B cell (primary cell): Measurements from ENCODE around the gene OSBPL1A. TPM values are rescaled to one million over a fixed set of nuclear protein-coding genes. Genes with fewer than 3 reads are reported as not detected.

ENCODE experiments used
- ATAC-seq: fragments of 200-7000 bp; cut with Tn5 transposase; one replicate; pipeline ENCODE4 v1.10.0; 2021; ENCODE audit warnings: low read depth, mild to moderate bottlenecking, moderate number of reproducible peaks, moderate library complexity
- CTCF ChIA-PET: fragments of 350-600 bp; sonication (Branson Sonifier 250); formaldehyde crosslinking; loops from one replicate; lab custom pipeline; 2021; ENCODE audit warnings: antibody characterized with exemption, inconsistent platforms; lab: Charles Lee
- POLR2A ChIA-PET: fragments of 350-600 bp; sonication (Branson Sonifier 250); formaldehyde crosslinking; loops from one replicate; lab custom pipeline; 2021; ENCODE audit warnings: antibody characterized with exemption; lab: Charles Lee
- DNase-seq: peaks from one replicate; pipeline ENCODE4 v3.0.0; 2013
- H2AFZ ChIP-seq: 2 replicates; pipeline ENCODE4 v1.6.1; 2012; ENCODE audit warnings: mild to moderate bottlenecking, low read depth, low read length; ENCODE audit not compliant: insufficient read depth, poor library complexity, severe bottlenecking
- H3K27ac ChIP-seq, 2 donors: 1 replicate in 1 of 2; 2 replicates in 1 of 2; pipeline ENCODE4 v1.5.1; 2012 to 2013; ENCODE audit warnings: low read length in 2 of 2, mild to moderate bottlenecking in 2 of 2, moderate library complexity in 1 of 2
- H3K27me3 ChIP-seq, 4 experiments: fragments of 200-600 bp in 1 of 4; sonication (generic) in 1 of 4; replicated peaks in 1 of 4; 1 replicate in 2 of 4; 2 replicates in 2 of 4; pipeline versions ENCODE4 v1.6.1 to v1.7.0; 2013 to 2016; ENCODE audit warnings: low read length in 3 of 4, mild to moderate bottlenecking in 2 of 4, mixed read lengths in 1 of 4, moderate library complexity in 1 of 4; ENCODE audit not compliant: insufficient read depth in 4 of 4, control insufficient read depth in 3 of 4; ENCODE audit errors: control extremely low read depth in 1 of 4
- H3K36me3 ChIP-seq, 2 experiments: replicated peaks in 1 of 2; 1 replicate in 1 of 2; 2 replicates in 1 of 2; pipeline versions ENCODE4 v1.6.1 to v1.7.1; 2013; ENCODE audit warnings: low read length in 1 of 2; ENCODE audit not compliant: insufficient read depth in 2 of 2, control insufficient read depth in 1 of 2; ENCODE audit errors: control extremely low read depth in 1 of 2, extremely low read depth in 1 of 2
- H3K4me1 ChIP-seq, 2 donors: fragments of 200-600 bp in 1 of 2; sonication (generic) in 1 of 2; 1 replicate in 1 of 2; 2 replicates in 1 of 2; pipeline versions ENCODE4 v1.5.1 to v1.6.1; 2013 to 2017; ENCODE audit warnings: low read length in 2 of 2; ENCODE audit not compliant: control insufficient read depth in 2 of 2, insufficient read depth in 2 of 2
- H3K4me2 ChIP-seq: replicated peaks from 2 replicates; pipeline ENCODE3; 2012; ENCODE audit warnings: mild to moderate bottlenecking, low read depth, low read length; ENCODE audit not compliant: poor library complexity, severe bottlenecking
- H3K4me3 ChIP-seq, 5 experiments: fragments of 200-600 bp in 1 of 5; sonication (generic) in 1 of 5; 1 replicate in 3 of 5; 2 replicates in 2 of 5; pipeline versions ENCODE4 v1.5.1 to v1.7.0; 2011 to 2016; ENCODE audit warnings: low read length in 4 of 5, mild to moderate bottlenecking in 4 of 5, low read depth in 2 of 5, control low read depth in 1 of 5, moderate library complexity in 1 of 5; ENCODE audit not compliant: insufficient read depth in 1 of 5; ENCODE audit errors: control extremely low read depth in 1 of 5, extremely low read depth in 1 of 5
- H3K79me2 ChIP-seq: fragments of 200-600 bp; sonication (generic); one replicate; pipeline ENCODE4 v1.6.0; 2016; ENCODE audit warnings: low read length; ENCODE audit not compliant: control insufficient read depth, insufficient read depth
- H3K9ac ChIP-seq: fragments of 200-600 bp; sonication (generic); 2 replicates; pipeline ENCODE4 v1.6.1; 2017; ENCODE audit warnings: mild to moderate bottlenecking, low read length, moderate library complexity
- H3K9me3 ChIP-seq, 3 donors: one replicate each; pipeline versions ENCODE4 v1.6.1 to v1.7.1; 2013; ENCODE audit warnings: low read length in 2 of 3; ENCODE audit not compliant: control insufficient read depth in 2 of 3, insufficient read depth in 1 of 3; ENCODE audit errors: control extremely low read depth in 1 of 3
- H4K20me1 ChIP-seq: 2 replicates; pipeline ENCODE4 v1.6.0; 2012; ENCODE audit warnings: mild to moderate bottlenecking, low read length; ENCODE audit not compliant: insufficient read depth, control insufficient read depth, poor library complexity, severe bottlenecking
- H3K27ac Mint-ChIP-seq: one replicate; pipeline ENCODE4 v1.8.0; 2021; ENCODE audit warnings: mixed read lengths
- H3K27me3 Mint-ChIP-seq: one replicate; pipeline ENCODE4 v1.8.0; 2021; ENCODE audit warnings: mixed read lengths
- H3K4me1 Mint-ChIP-seq: one replicate; pipeline ENCODE4 v1.8.0; 2021; ENCODE audit warnings: mixed read lengths
- H3K4me3 Mint-ChIP-seq: one replicate; pipeline ENCODE4 v1.8.0; 2021; ENCODE audit warnings: mixed read lengths
- H3K9me3 Mint-ChIP-seq: one replicate; pipeline ENCODE4 v1.8.0; 2022; ENCODE audit warnings: mixed read lengths; ENCODE audit not compliant: insufficient read depth
- EZH2 ChIP-seq: IDR thresholded peaks from 2 replicates; pipeline ENCODE4 v1.6.1; 2012; ENCODE audit warnings: borderline replicate concordance, low read depth, mild to moderate bottlenecking, moderate library complexity, low read length; ENCODE audit not compliant: insufficient read depth, poor library complexity, severe bottlenecking
- WGBS: methylation state at CpG from one replicate; pipeline ENCODE4 v1.1.5; 2013; ENCODE audit warnings: missing lambda C conversion rate; ENCODE audit not compliant: insufficient coverage; 5-methylcytosine and 5-hydroxymethylcytosine counted together
- intact Hi-C: fragments of 100-400 bp; cut with micrococcal nuclease; formaldehyde crosslinking; loops from one replicate; pipeline ENCODE4 v1.10.0; 2022
- polyA plus RNA-seq: library from polyadenylated mRNA; depleted of rRNA; stranded (reverse); fragments of >200 nt; gene quantifications from 2 replicates; pipeline ENCODE4 v1.2.3, GENCODE V29; 2012
- total RNA-seq, 2 donors: library from RNA; stranded (reverse); fragments of 120-200 nt in 1 of 2; gene quantifications; 1 replicate in 1 of 2; 2 replicates in 1 of 2; pipeline versions ENCODE4 v1.2.3 to v1.2.4, GENCODE V29; 2013 to 2022
- TF ChIP-seq, protein P1 (sequence below): fragments of 200-600 bp; IDR thresholded peaks from one replicate; pipeline ENCODE4 v1.8.0; 2022; ENCODE audit warnings: antibody characterized with exemption, mild to moderate bottlenecking

Gene OSBPL1A
- total and polyA plus RNA-seq, 2 donors (not counting 1 experiment from before 2014, with no cell fraction given): 0.57 to 0.86 TPM

DNA sequence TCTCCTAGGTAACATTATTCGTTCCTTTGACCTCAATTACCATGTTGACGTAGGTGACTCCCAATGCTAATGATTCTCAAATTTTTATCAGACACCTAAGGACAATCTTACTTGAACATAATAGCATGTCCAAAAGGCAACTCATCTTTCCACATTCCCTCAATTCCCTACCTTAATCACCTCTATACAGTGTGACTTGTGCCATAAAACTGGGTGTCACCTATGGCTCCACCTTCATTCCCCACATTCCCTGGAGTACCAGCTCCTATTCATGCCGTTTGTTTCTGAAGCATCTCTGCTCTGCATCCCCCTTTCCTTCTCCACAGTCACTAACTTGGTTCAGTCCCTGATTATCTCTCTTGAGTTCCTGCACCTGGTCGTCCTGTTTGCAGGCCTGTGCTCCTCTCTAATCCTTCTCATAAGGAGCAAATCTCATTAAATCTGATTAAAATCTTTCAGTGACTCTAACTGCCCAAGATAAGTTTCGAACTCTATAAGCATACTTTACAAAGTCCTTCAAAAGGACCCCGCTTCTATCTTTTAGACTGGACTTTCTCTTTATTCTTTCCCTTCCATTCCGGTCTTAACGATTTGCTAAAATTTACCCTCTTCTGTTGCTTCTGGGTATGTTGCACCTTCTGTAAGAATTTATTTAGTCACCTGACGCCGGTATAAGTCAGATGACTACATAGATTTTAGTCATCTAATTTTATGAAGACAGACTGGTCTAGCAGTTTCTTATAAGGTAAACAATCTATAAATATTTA, 128.7 kb downstream of the OSBPL1A start:
- DNase-seq: no peak

DNA sequence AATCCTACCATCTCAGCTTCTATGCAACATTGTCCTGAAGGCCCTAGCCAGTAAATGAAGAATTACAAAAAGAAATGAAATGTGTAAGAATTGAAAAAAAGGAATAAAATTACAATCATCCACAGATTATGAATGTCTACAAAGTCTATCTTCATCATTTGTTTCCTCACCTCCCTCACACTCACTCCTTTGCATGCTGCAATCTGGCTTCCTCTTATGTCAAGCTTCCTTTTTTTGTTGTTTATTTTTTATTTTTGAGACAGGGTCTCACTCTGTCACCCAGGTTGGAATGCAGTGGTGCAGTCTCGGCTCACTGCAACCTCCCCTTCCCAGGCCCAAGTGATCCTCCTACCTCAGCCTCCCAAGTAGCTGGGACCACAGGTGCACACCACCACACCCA, 129.7 kb downstream of the OSBPL1A start:
- Histone ChIP-seq H3K4me1 (peaks cover 9% of the 10 kb centered on the region in 2 donors), H3K9me3 (peaks cover 0 to 4% (median 0%) of the 10 kb centered on the region in 3 donors), H3K4me2 (no peak overlapping the region), H3K4me3 (no peak overlapping the region), H3K79me2 (no peaks in the 10 kb centered on the region), H2AFZ (no peak overlapping the region), H3K9ac (no peak overlapping the region), H3K27me3 (peaks cover 0 to 16% (median 5%) of the 10 kb centered on the region in 4 experiments), H3K36me3 (no peaks in the 10 kb centered on the region), H3K27ac (no peak overlapping the region), H4K20me1 (no peaks in the 10 kb centered on the region)
- Mint-ChIP-seq H3K27ac (no peak overlapping the region), H3K4me3 (no peak overlapping the region), H3K9me3 (no peaks in the 10 kb centered on the region), H3K27me3 (peaks cover 29% of the 10 kb centered on the region), H3K4me1 (peaks cover 11% of the 10 kb centered on the region)
- ATAC-seq (no peak), DNase-seq (no peak)
- no peak for TF ChIP-seq EZH2
- TF ChIP-seq, protein P1, sequence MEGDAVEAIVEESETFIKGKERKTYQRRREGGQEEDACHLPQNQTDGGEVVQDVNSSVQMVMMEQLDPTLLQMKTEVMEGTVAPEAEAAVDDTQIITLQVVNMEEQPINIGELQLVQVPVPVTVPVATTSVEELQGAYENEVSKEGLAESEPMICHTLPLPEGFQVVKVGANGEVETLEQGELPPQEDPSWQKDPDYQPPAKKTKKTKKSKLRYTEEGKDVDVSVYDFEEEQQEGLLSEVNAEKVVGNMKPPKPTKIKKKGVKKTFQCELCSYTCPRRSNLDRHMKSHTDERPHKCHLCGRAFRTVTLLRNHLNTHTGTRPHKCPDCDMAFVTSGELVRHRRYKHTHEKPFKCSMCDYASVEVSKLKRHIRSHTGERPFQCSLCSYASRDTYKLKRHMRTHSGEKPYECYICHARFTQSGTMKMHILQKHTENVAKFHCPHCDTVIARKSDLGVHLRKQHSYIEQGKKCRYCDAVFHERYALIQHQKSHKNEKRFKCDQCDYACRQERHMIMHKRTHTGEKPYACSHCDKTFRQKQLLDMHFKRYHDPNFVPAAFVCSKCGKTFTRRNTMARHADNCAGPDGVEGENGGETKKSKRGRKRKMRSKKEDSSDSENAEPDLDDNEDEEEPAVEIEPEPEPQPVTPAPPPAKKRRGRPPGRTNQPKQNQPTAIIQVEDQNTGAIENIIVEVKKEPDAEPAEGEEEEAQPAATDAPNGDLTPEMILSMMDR: no peak
- intact Hi-C loops: no loop called here
- WGBS: 100% methylated on average over 1 of the region's 1 CpG
- POLR2A ChIA-PET: no interaction called here
- CTCF ChIA-PET: no interaction called here

More for the DNA sequence above, 128.7 kb downstream of the OSBPL1A start:
- Histone ChIP-seq H3K79me2 (no peaks in the 10 kb centered on the region), H3K9me3 (peaks cover 0 to 4% (median 0%) of the 10 kb centered on the region in 3 donors), H3K4me3 (no peak overlapping the region), H3K36me3 (no peaks in the 10 kb centered on the region), H3K9ac (no peak overlapping the region), H3K27me3 (peaks cover 0 to 21% (median 10%) of the 10 kb centered on the region in 4 experiments), H3K27ac (no peak overlapping the region), H3K4me2 (no peak overlapping the region), H2AFZ (no peak overlapping the region), H4K20me1 (no peaks in the 10 kb centered on the region), H3K4me1 (peaks cover 9% of the 10 kb centered on the region in 2 donors)
- no peak overlapping the region for H3K27ac Mint-ChIP-seq
- no peaks in the 10 kb centered on the region for H3K9me3 Mint-ChIP-seq
- TF ChIP-seq, protein P1: no peak
- TF ChIP-seq EZH2: no peak
- POLR2A ChIA-PET: no interaction called here
- no peak overlapping the region for H3K4me3 Mint-ChIP-seq
- WGBS: 89% methylated on average over 4 of the region's 10 CpGs
- peaks cover 37% of the 10 kb centered on the region for H3K27me3 Mint-ChIP-seq
- ATAC-seq: no peak
- intact Hi-C loops: no loop called here
- peaks cover 11% of the 10 kb centered on the region for H3K4me1 Mint-ChIP-seq
- CTCF ChIA-PET: no interaction called here
